ENCODE results near the gene MAPK7.

The MAPK7 gene

DNA sequence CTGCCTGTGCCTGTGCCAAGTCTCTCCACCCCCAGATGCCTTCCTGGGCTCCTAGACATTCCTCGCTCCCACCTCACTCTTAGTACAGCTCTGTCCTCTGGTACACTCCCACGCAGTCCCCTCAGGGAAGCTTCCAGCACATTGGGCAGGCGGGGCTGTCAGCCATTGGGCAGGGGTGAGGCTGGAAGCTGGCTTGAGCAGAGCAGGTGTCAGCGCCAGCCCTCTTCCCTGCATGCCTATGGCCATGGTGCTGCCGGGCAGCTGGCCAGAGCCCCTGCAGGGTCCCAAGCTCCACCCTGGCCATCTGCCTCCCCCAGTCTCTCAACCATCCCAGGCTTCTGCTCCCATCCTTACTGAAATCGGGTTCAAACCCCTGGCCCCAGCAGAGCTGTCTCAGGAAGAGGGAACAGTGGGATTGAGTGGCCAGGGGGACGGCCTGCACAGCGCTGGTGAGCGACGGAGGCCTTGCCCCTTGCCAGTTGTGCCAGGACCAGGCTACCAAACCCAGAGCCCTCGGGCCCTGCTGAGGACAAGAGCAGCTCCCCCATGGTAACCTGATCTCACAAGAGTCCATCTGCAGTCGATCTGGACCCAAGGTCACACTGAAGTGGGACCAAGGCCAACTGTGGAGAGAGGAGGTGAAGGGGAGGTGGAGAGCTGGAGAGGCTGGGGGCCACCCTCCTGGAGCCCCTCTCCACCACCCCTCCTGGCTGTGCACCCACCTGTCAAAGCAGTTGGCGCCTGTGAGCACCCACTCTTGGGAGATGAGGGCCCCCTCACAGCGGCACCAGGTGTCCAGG is 13.4 kb upstream of the MAPK7 start:
- no peak for DNase-seq

DNA sequence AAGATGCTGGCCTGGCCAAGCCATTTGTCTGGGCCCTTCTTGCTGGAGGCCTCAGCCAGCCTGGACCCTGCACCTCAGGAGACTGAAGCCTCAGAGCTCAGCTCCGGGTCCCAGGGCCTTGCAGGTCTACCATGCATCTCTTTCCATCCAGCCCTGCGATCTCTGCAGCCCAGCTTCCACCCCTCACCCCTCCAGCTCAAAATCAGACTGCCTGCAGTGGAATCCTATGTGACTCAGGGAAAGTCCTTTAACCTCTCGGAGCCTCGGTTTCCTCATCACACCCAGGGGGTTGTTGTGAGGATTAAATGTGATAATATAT is 12.8 kb upstream of the MAPK7 start:
- no peak for DNase-seq

DNA sequence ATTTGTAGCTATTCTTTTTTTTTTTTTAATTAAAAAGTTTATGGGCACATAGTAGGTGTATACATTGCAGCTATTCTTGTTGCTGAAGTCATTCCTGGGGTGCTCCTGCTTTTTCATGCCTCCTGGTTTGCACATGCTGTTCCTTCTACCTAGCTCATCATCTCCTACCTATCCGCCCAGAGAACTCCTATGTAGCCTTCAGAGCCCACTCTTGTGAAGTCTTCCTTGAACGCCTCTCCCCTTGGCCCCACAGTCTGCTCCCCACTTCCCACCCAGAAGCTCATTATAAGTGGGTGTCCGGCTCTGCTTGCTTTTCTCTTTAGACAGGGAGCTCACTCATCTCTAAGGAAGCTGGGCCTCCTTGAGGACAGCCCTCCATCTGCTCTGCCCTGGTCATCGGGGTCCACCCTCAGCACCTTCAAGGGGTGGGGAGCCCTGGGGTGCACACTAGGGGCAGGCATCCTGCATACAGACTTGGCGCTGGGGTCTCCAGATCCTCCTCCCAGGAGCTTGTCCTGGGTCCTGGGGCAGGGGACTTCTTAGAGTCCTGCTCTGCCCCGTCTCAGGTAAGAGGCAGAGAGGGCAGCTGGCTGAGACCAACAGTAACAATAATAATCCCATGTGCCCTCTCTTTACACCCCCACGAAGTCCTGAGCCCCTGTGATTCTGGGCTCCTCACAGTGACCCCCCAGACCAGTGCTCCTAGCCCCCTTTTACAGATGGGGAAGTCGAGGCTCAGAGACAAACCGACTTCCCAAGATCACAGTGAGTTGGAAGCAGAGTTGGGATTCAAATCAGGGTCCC is 12.3 kb upstream of the MAPK7 start:
- DNase-seq: no peak

DNA sequence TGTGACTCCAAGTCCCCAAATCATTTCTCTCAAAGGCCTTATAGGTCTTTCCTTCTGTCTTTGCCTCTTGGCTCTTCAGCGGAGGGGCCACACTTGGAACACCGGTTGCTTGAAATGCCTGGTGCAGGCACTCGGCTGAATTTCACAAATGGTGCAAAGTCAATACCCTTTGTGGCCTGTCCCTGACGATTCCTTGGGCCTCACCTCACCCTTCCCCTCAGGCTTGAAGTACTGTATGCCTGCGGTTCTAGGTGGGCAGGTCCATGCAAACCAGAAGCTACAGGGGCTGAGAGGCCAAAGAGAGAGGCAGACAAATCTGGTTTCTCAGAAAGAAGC is 11.7 kb upstream of the MAPK7 start:
- DNase-seq: no peak

GRCh38 chr17:19368229-19368628 is 10.1 kb upstream of the MAPK7 start:
- no peak for DNase-seq

DNA sequence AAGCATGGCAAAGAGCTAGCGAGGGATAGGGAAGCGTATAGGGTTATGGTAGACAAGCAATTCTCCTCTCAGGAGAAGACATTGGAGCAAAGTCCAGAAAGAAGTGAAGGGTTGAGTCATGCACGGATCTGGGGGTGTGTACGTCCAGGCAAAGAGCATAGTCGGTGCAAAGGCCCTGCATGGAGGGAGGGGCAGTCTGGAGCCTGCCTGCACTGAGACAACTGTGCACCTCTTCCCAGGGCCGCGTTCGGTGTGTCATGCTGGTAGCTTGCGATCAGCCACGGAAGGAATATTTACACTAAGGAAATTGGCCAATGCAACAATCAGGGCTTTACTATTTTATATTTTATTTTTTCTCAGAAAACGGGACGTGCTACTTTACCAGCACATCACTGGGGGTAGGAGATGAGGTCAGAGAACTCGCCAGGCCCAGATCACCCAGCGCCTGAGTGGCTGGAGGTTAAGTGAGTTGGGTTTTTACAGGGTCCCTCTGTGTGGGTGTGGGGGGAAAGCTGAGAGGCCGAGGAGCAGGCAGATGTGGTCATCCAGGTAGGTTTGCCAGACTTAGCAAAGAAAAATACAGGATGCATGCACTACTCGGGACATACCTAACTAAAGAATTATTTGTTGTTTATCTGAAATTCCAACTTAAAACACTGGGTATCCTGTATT is 9.1 kb upstream of the MAPK7 start:
- DNase-seq: no peak

DNA sequence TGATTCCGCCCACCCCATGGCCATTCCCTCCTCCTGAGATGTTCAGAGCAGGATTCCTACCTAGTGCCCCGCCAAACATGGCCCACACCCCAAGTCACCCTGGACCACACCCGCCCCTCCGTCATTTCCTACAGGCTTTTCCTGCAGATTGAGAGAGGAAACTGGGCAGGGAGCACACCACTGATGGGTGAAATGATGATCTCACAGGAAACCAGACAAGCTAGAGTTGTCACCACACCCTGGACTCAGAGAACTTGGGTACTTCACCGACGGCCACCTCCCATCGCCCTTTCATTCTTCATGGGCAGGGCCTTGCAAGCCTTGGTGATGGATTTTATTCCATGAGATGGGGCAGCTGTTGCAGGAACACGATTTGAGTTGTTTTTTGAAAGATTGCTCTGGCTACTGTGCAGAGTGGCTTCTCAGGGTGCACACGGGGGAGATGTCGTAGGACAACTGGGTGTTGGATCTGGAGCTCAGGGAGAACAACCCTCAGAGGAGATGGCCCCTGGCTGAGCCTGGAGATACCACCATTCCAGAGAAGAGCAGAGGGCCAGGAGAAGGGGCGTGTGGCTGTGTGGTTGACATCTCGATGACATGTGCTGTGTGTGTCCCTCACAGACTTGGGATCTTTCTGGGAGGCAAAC is 8.3 kb upstream of the MAPK7 start:
- DNase-seq: no peak

GRCh38 chr17:19370493-19370960 is 7.8 kb upstream of the MAPK7 start:
- DNase-seq: no peak

- no peak for DNase-seq
Measured at GRCh38 chr17:19371259-19372010, 6.9 kb upstream of the MAPK7 start.

- DNase-seq: no peak
Measured at GRCh38 chr17:19372011-19372370, 6.3 kb upstream of the MAPK7 start.

DNA sequence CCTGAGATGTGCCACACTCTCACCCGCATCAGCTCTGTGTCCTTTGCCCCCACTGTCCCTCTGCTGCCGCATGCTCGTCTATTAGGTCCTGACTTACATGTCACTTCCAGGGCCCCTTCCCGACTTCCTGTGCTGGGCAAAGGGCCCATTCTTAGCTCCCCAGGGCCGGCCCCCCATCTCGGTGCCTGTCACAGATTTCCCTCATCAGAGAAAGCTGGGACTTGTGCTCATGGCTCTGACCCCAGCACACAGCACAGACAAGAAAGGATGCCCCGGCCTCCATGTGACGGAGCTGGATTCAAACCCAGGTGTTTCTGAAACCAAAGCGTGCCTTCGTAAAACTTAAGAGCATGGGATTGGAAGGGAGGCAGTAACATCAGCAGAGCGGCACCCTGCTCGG is 5.9 kb upstream of the MAPK7 start:
- no peak for DNase-seq

- no peak for DNase-seq
Measured at GRCh38 chr17:19372866-19373504, 5.3 kb upstream of the MAPK7 start.

- no peak for DNase-seq
Measured at GRCh38 chr17:19374136-19374535, 4.2 kb upstream of the MAPK7 start.

GRCh38 chr17:19375732-19376131 is 2.6 kb upstream of the MAPK7 start:
- DNase-seq: no peak

- DNase-seq: no peak
Measured at GRCh38 chr17:19376811-19377210, 1.5 kb upstream of the MAPK7 start.

GRCh38 chr17:19377602-19378415 is 489 bp upstream of the MAPK7 start:
- peak; percentile 78 for DNase-seq

- no peak for DNase-seq
Measured at GRCh38 chr17:19379361-19380065, 1.2 kb downstream of the MAPK7 start.

GRCh38 chr17:19380481-19381301 is 2.4 kb downstream of the MAPK7 start:
- DNase-seq: no peak

GRCh38 chr17:19381361-19381740 is 3.1 kb downstream of the MAPK7 start:
- no peak for DNase-seq

Measured in NCI-H2081 treated with DMSO at 0.1 percent for 48 hours (cell line).